Uterus (tissue), 4 donors: ENCODE data around the gene FER. TPM values are rescaled to one million over a fixed set of nuclear protein-coding genes. Genes with fewer than 3 reads are reported as not detected.

Source experiments
- DNase-seq, 2 donors: peaks; one replicate each; pipeline ENCODE4 v3.0.0-alpha.2; 2019 to 2020
- H3K27ac ChIP-seq, 2 donors: fragments of 200-600 bp; sonication (generic); 1 replicate in 1 of 2; 2 replicates in 1 of 2; pipeline ENCODE4 v1.5.1; 2016 to 2018
- H3K27me3 ChIP-seq, 2 donors: fragments of 200-600 bp; sonication (generic); one replicate each; pipeline ENCODE4 v1.5.1; 2018 to 2019; ENCODE audit warnings: control low read depth in 1 of 2
- H3K36me3 ChIP-seq, 2 donors: fragments of 200-600 bp; sonication (generic); one replicate each; pipeline ENCODE4 v1.5.1; 2019; ENCODE audit warnings: control low read depth in 1 of 2
- H3K4me1 ChIP-seq, 2 donors: fragments of 200-600 bp; sonication (generic); one replicate each; pipeline ENCODE4 v1.5.1; 2018 to 2019; ENCODE audit warnings: control low read depth in 1 of 2
- H3K4me3 ChIP-seq, 2 donors: fragments of 200-600 bp; sonication (generic); 1 replicate in 1 of 2; 2 replicates in 1 of 2; pipeline ENCODE4 v1.5.1; 2018 to 2019; ENCODE audit warnings: mild to moderate bottlenecking in 1 of 2
- H3K9me3 ChIP-seq, 2 donors: fragments of 200-600 bp; sonication (generic); one replicate each; pipeline ENCODE4 v1.5.1; 2019; ENCODE audit warnings: control low read depth in 1 of 2
- CTCF ChIP-seq, 4 experiments: fragments of 200-600 bp in 2 of 4; fragments of 450-650 bp in 2 of 4; sonication (generic) in 2 of 4; IDR thresholded peaks; one replicate each; pipeline ENCODE4 v1.5.1; 2016 to 2019; ENCODE audit warnings: antibody characterized with exemption in 4 of 4, mild to moderate bottlenecking in 2 of 4, moderate library complexity in 1 of 4
- POLR2A ChIP-seq, 2 donors: fragments of 450-650 bp; IDR thresholded peaks; one replicate each; pipeline ENCODE4 v1.6.1; 2016; ENCODE audit warnings: antibody characterized with exemption in 2 of 2, mild to moderate bottlenecking in 1 of 2, moderate library complexity in 1 of 2
- intact Hi-C: fragments of 100-400 bp; cut with DNase I; formaldehyde crosslinking; loops from one replicate; pipeline ENCODE4 v1.15.1; 2023; ENCODE audit warnings: low total_unique reads
- total RNA-seq, 4 donors: library from RNA; depleted of rRNA in 3 of 4; stranded (reverse); fragments of >200 nt in 3 of 4; gene quantifications; one replicate each; pipeline versions ENCODE4 v1.1.0 to v1.2.4, GENCODE V29; 2014 to 2023
- donor health status: DM: yes; HTN: yes; CAD: no.

FER gene
- total RNA-seq, 4 donors from 2014 or later, result 16.9 to 60.1 (median 38.0) TPM

GRCh38 chr5:108813673-108814072 lies 66.0 kb downstream of the FER start:
- Histone ChIP-seq H3K36me3 (no peaks in the 10 kb centered on the region), H3K4me3 (no peak overlapping the region), H3K27me3 (no peaks in the 10 kb centered on the region), H3K27ac (peak overlapping the region in 1 of 2 donors; percentile 15), H3K4me1 (no peaks in the 10 kb centered on the region), H3K9me3 (no peaks in the 10 kb centered on the region)
- TF ChIP-seq CTCF (IDR thresholded peaks at IDR 0.05) (no peak), POLR2A (IDR thresholded peaks at IDR 0.05) (no peak)
- intact Hi-C loops, result no loop called here
- no peak for DNase-seq

GRCh38 chr5:108814551-108814950 lies 66.9 kb downstream of the FER start:
- intact Hi-C loops, result no loop called here
- Histone ChIP-seq H3K27me3 (no peaks in the 10 kb centered on the region), H3K27ac (peak overlapping the region in 1 of 2 donors; percentile 4), H3K4me3 (no peak overlapping the region), H3K9me3 (no peaks in the 10 kb centered on the region), H3K36me3 (no peaks in the 10 kb centered on the region), H3K4me1 (no peaks in the 10 kb centered on the region)
- no peak for DNase-seq
- no peak for TF ChIP-seq CTCF (IDR thresholded peaks at IDR 0.05)
- no peak for TF ChIP-seq POLR2A (IDR thresholded peaks at IDR 0.05)

GRCh38 chr5:108818613-108819272 lies 71.0 kb downstream of the FER start:
- Histone ChIP-seq H3K9me3 (no peaks in the 10 kb centered on the region), H3K27ac (no peak overlapping the region), H3K4me1 (no peaks in the 10 kb centered on the region), H3K27me3 (no peaks in the 10 kb centered on the region), H3K4me3 (no peak overlapping the region), H3K36me3 (no peaks in the 10 kb centered on the region)
- no peak for DNase-seq
- intact Hi-C loops, result no loop called here
- TF ChIP-seq POLR2A (IDR thresholded peaks at IDR 0.05) (no peak), CTCF (IDR thresholded peaks at IDR 0.05) (no peak)

GRCh38 chr5:108820983-108821382 lies 73.3 kb downstream of the FER start:
- TF ChIP-seq POLR2A (IDR thresholded peaks at IDR 0.05), result no peak
- no peaks in the 10 kb centered on the region for H3K36me3 ChIP-seq
- H3K4me1 ChIP-seq, result no peaks in the 10 kb centered on the region
- H3K4me3 ChIP-seq, result no peak overlapping the region
- H3K27me3 ChIP-seq, result no peaks in the 10 kb centered on the region
- H3K27ac ChIP-seq, result no peak overlapping the region
- intact Hi-C loops, result no loop called here
- no peak for DNase-seq
- H3K9me3 ChIP-seq, result no peaks in the 10 kb centered on the region

GRCh38 chr5:108822211-108822947 lies 74.7 kb downstream of the FER start:
- Histone ChIP-seq H3K9me3 (no peaks in the 10 kb centered on the region), H3K4me3 (no peak overlapping the region), H3K36me3 (no peaks in the 10 kb centered on the region), H3K27me3 (no peaks in the 10 kb centered on the region), H3K27ac (no peak overlapping the region), H3K4me1 (no peaks in the 10 kb centered on the region)
- intact Hi-C loops, result no loop called here
- no peak for DNase-seq
- TF ChIP-seq CTCF (IDR thresholded peaks at IDR 0.05), result no peak
- TF ChIP-seq POLR2A (IDR thresholded peaks at IDR 0.05), result no peak
